Measurements from ENCODE around the gene NTF4. TPM values are rescaled to one million over a fixed set of nuclear protein-coding genes. Genes with fewer than 3 reads are reported as not detected.
A peak's percentile ranks its signal among the peaks of the same experiment; 100 is the strongest.
"Not testable (repeated sequence)": the region's sequence is repeated elsewhere in the genome, so short reads cannot be mapped to it uniquely, and the experiment has no call there.

NTF4 gene
- total RNA-seq, 1 experiment from 2014 or later = not detected

- peaks cover 11% of the 10 kb centered on the region for H3K27me3 ChIP-seq
- not testable (repeated sequence) for DNase-seq, H3K4me3 ChIP-seq
Measured at GRCh38 chr19:49018388-49019241, 46.0 kb downstream of the NTF4 start.

DNA sequence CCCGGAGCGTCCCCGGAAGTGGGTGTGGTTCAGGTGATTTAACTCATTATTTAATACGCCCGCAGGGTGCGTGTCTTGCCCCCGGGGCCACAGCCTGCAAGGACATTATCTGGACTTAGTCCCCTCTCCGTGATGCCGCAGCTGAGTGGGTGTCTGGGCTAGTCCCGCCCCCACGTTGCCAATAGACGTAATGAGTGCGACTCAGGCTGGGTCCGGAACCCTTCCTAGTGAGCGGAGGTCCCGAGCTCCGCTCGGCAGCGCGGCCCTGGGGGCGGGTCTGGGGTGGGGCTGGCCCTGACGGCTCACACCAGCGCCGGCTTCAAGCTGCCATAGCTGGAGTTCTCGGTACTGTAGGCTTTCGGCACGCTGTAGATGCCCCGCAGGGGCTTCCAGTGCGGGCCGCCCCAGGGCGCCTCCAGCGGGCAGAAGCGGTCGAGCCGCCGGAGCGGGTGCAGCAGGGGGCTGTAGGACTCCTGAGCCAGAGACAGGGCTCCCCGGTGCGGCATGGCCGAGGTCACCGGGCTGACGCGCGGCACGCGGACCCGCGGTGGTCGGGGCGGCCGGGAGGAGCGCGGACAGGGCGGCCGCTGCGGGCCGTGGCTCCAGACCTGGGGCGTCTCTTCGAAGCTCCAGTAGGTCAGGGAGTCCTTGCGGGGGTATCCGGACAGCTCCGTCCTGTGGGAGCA is 46.8 kb downstream of the NTF4 start:
- H3K9me3 ChIP-seq = no peaks in the 10 kb centered on the region
- peak; percentile 60 for DNase-seq
- H3K4me3 ChIP-seq = no peak overlapping the region
- peaks cover 11% of the 10 kb centered on the region for H3K27me3 ChIP-seq
- H3K36me3 ChIP-seq = peaks cover 28% of the 10 kb centered on the region

More at GRCh38 chr19:49018388-49019241, 46.0 kb downstream of the NTF4 start:
- peaks cover 24% of the 10 kb centered on the region for H3K36me3 ChIP-seq
- not testable (repeated sequence) for H3K9me3 ChIP-seq

GRCh38 chr19:49017041-49017665 is 47.5 kb downstream of the NTF4 start, which contains the start of gene LHB:
Gene LHB (minus strand): TSS chr19:49017091. CDS start chr19:49017081, 10 bp downstream.
- Histone ChIP-seq H3K27me3 (peaks cover 11% of the 10 kb centered on the region), H3K4me3 (no peak within 1 kb of the TSS), H3K9me3 (no peaks in the 10 kb centered on the region), H3K36me3 (peaks cover 35% of the 10 kb centered on the region)
- DNase-seq = no peak

DNA sequence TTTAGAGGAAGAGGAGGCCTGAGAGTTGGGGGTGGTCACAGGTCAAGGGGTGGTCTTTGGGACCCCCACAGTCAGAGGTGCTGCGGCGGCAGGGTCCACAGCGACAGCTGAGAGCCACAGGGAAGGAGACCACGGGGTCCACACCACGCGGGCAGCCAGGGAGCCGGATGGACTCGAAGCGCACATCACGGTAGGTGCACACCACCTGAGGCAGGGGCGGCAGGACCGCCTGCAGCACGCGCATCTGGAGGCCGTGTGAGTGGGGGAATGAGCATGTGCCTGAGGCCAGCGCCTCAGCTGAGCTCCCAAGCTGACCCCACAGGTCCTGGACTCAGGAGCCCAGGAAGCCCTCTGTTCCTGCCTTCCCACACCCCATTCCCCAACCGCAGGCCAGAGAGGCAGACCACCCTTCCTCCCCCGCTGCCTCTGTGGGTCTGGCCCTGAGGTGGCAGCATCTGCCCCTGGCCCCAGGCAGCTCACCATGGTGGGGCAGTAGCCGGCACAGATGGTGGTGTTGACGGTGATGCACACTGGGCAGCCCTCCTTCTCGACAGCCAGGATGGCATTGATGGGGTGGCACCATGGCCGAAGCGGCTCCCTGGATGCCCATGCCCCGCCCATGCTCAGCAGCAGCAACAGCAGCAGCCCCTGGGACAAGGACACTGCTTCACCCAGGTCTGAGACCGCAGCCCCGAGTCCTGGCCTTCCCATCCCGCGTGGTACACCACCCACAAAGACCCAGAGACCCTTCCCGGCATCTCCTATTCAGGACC is 48.4 kb downstream of the NTF4 start:
- peaks cover 41% of the 10 kb centered on the region for H3K36me3 ChIP-seq
- H3K27me3 ChIP-seq = peaks cover 11% of the 10 kb centered on the region
- no peak for DNase-seq
- no peak overlapping the region for H3K4me3 ChIP-seq
- H3K9me3 ChIP-seq = no peaks in the 10 kb centered on the region

DNA sequence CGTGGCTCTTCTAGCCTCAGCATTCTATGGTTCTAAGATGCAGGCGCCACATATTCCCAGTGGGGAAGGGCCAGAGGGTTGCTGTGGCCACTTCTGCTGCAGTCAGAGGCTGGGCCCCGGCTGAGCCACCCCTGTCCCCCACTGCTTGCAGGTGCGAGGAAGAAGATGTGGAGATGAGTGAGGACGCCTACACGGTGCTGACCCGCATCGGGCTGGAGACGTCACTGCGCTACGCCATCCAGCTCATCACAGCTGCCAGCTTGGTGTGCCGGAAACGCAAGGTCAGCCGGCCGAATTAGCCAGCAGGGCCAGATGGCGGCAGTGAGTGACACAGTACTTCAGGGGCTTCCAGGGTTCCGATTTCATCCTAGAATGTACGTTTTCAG is 49.8 kb downstream of the NTF4 start:
- no peak for DNase-seq
- H3K36me3 ChIP-seq = peaks cover 51% of the 10 kb centered on the region

DNA sequence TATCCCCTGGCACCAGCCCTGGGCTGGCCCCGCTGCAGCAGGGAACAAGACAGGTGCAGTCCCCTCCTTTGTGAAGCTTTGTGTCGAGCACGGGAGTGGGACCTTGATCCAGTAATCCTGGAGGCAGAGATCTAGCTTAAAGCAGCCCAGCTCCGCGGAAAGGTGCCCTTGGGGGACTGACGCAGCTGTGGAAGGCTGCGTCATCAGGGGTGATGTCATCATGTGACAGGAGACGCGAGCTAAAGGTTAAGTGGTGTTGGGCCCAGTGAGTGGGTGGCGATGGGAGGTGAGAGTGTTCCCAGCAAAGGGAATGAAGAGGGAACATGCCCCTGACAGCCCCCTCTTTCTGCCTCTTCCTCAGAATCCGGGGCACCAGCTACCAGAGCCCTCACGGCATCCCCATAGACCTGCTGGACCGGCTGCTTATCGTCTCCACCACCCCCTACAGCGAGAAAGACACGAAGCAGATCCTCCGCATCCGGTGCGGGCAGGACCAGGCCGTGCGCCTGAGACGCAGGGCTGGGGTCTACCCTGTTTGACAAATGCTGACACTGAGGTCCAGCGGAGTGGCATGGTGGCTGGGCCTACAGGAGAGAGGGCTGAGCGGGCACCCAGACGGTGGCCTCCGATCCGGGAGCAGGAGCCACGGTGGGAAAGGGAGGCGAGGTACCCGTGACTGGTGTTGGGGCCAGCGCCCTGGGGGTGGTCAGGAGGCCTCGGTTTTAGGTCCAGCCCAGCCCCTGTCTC is 50.3 kb downstream of the NTF4 start:
- DNase-seq = no peak
- H3K36me3 ChIP-seq = peaks cover 56% of the 10 kb centered on the region
- no peak overlapping the region for H3K4me3 ChIP-seq
- H3K9me3 ChIP-seq = no peaks in the 10 kb centered on the region
- peaks cover 6% of the 10 kb centered on the region for H3K27me3 ChIP-seq

More for the DNA sequence above, 49.8 kb downstream of the NTF4 start:
- H3K9me3 ChIP-seq = no peaks in the 10 kb centered on the region
- no peak overlapping the region for H3K4me3 ChIP-seq
- H3K27me3 ChIP-seq = peaks cover 11% of the 10 kb centered on the region

DNA sequence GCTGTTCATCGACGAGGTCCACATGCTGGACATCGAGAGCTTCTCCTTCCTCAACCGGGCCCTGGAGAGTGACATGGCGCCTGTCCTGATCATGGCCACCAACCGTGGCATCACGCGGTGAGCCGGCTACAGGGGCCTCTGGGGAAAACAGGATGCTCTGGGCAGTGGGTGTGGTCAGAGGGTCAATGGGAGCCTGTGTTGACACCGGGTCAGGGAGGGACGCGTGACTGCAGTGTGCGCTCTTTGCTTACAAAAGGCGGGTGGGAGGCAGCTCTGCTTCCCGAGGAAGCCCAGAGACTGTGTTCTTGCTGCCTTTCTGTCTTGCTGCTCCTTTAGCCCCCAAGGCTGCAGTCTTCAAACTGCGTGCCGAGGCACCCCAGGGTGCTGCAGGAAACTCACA is 53.4 kb downstream of the NTF4 start:
- Histone ChIP-seq H3K27me3 (no peaks in the 10 kb centered on the region), H3K4me3 (no peak overlapping the region), H3K9me3 (no peaks in the 10 kb centered on the region), H3K36me3 (peaks cover 80% of the 10 kb centered on the region)
- DNase-seq = no peak

Other genes starting within 250 kb of the NTF4 start
- not detected in 2 replicates for gene HSD17B14, start 228.3 kb downstream of the NTF4 start, total RNA-seq (2014; rRNA removed; shearing (Covaris generic); ENCODE audit: low replicate concordance)
- gene PLEKHA4, start 196.2 kb downstream of the NTF4 start, total RNA-seq (2014; rRNA removed; shearing (Covaris generic); ENCODE audit: low replicate concordance) = 5.4 and 14.5 TPM in 2 replicates
- gene PPP1R15A, start 192.4 kb downstream of the NTF4 start, total RNA-seq (2014; rRNA removed; shearing (Covaris generic); ENCODE audit: low replicate concordance) = 26.1 and 36.4 TPM in 2 replicates
- not detected in 2 replicates for gene TULP2, start 166.1 kb downstream of the NTF4 start, total RNA-seq (2014; rRNA removed; shearing (Covaris generic); ENCODE audit: low replicate concordance)
- gene NUCB1, start 164.5 kb downstream of the NTF4 start, total RNA-seq (2014; rRNA removed; shearing (Covaris generic); ENCODE audit: low replicate concordance) = 157 and 236 TPM in 2 replicates
- gene DHDH, start 131.1 kb downstream of the NTF4 start, total RNA-seq (2014; rRNA removed; shearing (Covaris generic); ENCODE audit: low replicate concordance) = not detected in 2 replicates
- 38.2 and 61.4 TPM in 2 replicates for gene BAX, start 109.9 kb downstream of the NTF4 start, total RNA-seq (2014; rRNA removed; shearing (Covaris generic); ENCODE audit: low replicate concordance)
- gene FTL, start 99.5 kb downstream of the NTF4 start, total RNA-seq (2014; rRNA removed; shearing (Covaris generic); ENCODE audit: low replicate concordance) = 880 and 1,766 TPM in 2 replicates
- gene GYS1, start 71.5 kb downstream of the NTF4 start, total RNA-seq (2014; rRNA removed; shearing (Covaris generic); ENCODE audit: low replicate concordance) = 34.3 and 46.2 TPM in 2 replicates
- gene RUVBL2, start 70.9 kb downstream of the NTF4 start, total RNA-seq (2014; rRNA removed; shearing (Covaris generic); ENCODE audit: low replicate concordance) = 386 and 644 TPM in 2 replicates
- not detected in 2 replicates for gene LHB, start 47.7 kb downstream of the NTF4 start, total RNA-seq (2014; rRNA removed; shearing (Covaris generic); ENCODE audit: low replicate concordance)
- gene CGB3, start 40.5 kb downstream of the NTF4 start, total RNA-seq (2014; rRNA removed; shearing (Covaris generic); ENCODE audit: low replicate concordance) = not detected in 2 replicates
- gene CGB2, start 32.9 kb downstream of the NTF4 start, total RNA-seq (2014; rRNA removed; shearing (Covaris generic); ENCODE audit: low replicate concordance) = not detected in 2 replicates
- not detected in 2 replicates for gene CGB1, start 27.9 kb downstream of the NTF4 start, total RNA-seq (2014; rRNA removed; shearing (Covaris generic); ENCODE audit: low replicate concordance)
- not detected in 2 replicates for gene CGB5, start 21.0 kb downstream of the NTF4 start, total RNA-seq (2014; rRNA removed; shearing (Covaris generic); ENCODE audit: low replicate concordance)
- not detected in 2 replicates for gene CGB8, start 15.7 kb downstream of the NTF4 start, total RNA-seq (2014; rRNA removed; shearing (Covaris generic); ENCODE audit: low replicate concordance)
- gene CGB7, start 7.1 kb downstream of the NTF4 start, total RNA-seq (2014; rRNA removed; shearing (Covaris generic); ENCODE audit: low replicate concordance) = not detected in 2 replicates
- not detected in 2 replicates for gene KCNA7, start 7.9 kb upstream of the NTF4 start, total RNA-seq (2014; rRNA removed; shearing (Covaris generic); ENCODE audit: low replicate concordance)
- 172 and 247 TPM in 2 replicates for gene SNRNP70, start 20.6 kb upstream of the NTF4 start, total RNA-seq (2014; rRNA removed; shearing (Covaris generic); ENCODE audit: low replicate concordance)
- 12.3 and 20.4 TPM in 2 replicates for gene LIN7B, start 49.6 kb upstream of the NTF4 start, total RNA-seq (2014; rRNA removed; shearing (Covaris generic); ENCODE audit: low replicate concordance)
- 3.7 and 4.6 TPM in 2 replicates for gene C19orf73, start 54.3 kb upstream of the NTF4 start, total RNA-seq (2014; rRNA removed; shearing (Covaris generic); ENCODE audit: low replicate concordance)
- 3.4 and 21.4 TPM in 2 replicates for gene PPFIA3, start 54.7 kb upstream of the NTF4 start, total RNA-seq (2014; rRNA removed; shearing (Covaris generic); ENCODE audit: low replicate concordance)
- gene HRC, start 90.6 kb upstream of the NTF4 start, total RNA-seq (2014; rRNA removed; shearing (Covaris generic); ENCODE audit: low replicate concordance) = not detected in 2 replicates
- 7.9 and 8.4 TPM in 2 replicates for gene TRPM4, start 93.0 kb upstream of the NTF4 start, total RNA-seq (2014; rRNA removed; shearing (Covaris generic); ENCODE audit: low replicate concordance)

All from MG63 (cell line).